Measurements from ENCODE around the gene ANGPTL7. TPM values are rescaled to one million over a fixed set of nuclear protein-coding genes. Genes with fewer than 3 reads are reported as not detected.

ANGPTL7 gene
- total RNA-seq, 2 donors from 2014 or later = 0.34 to 0.81 TPM

DNA sequence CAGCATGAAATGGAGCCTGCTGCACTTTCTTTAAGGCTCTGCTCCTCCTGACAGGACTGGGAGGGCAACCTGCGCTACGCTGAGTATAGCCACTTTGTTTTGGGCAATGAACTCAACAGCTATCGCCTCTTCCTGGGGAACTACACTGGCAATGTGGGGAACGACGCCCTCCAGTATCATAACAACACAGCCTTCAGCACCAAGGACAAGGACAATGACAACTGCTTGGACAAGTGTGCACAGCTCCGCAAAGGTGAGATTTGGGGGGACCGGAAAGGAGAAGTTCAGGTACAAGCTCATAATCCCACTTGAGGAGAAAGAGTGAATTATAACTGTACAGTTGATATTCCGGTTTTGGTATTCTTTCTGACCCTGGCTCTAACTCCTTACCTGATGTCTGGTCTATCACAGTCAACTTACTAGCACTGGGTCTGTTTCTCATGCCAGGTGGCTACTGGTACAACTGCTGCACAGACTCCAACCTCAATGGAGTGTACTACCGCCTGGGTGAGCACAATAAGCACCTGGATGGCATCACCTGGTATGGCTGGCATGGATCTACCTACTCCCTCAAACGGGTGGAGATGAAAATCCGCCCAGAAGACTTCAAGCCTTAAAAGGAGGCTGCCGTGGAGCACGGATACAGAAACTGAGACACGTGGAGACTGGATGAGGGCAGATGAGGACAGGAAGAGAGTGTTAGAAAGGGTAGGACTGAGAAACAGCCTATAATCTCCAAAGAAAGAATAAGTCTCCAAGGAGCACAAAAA lies 5.4 kb downstream of the ANGPTL7 start:
- ATAC-seq (no peak), DNase-seq (no peak)
- intact Hi-C loops (cut with DNase I, micrococcal nuclease) = no loop called here

DNA sequence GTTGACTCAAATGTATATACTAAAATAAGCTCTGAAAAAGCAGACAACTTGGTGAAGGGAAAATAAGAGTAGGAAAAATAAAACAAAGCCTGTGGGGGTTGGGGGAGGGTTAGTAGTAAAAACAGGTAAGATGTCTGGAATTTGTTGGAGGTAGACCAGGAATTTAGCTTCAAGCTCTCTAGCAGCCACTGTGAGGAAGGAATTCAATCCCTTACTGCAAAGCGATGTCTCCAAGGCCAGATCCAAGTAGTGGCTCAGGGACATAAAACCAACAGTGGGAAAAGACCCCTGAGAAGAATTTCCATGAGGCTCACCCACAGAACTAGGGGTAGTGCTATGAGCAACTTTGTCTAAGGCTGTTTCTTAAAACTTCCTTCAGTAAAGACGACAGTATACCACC lies 7.8 kb downstream of the ANGPTL7 start:
- intact Hi-C loops (cut with DNase I, micrococcal nuclease) = no loop called here
- no peak for DNase-seq
- ATAC-seq = no peak

DNA sequence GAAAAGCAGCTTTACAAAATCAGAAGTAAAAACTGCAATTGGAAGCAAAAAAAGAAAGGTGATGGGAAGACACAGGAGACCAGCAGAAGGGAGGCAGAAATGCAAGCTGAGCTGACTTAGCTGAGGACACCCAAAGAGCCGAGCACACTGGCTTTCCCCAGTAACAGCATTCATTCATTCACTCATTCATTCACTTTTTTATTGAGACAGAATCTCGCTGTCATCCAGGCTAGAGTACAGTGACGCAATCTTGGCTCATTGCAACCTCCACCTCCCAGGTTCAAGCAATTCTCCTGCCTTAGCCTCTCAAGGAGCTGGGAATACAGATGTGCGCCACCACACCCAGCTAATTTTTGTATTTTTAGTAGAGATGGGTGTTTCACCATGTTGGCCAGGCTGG lies 8.2 kb downstream of the ANGPTL7 start:
- ATAC-seq = no peak
- intact Hi-C loops (cut with DNase I, micrococcal nuclease) = no loop called here
- no peak for DNase-seq

DNA sequence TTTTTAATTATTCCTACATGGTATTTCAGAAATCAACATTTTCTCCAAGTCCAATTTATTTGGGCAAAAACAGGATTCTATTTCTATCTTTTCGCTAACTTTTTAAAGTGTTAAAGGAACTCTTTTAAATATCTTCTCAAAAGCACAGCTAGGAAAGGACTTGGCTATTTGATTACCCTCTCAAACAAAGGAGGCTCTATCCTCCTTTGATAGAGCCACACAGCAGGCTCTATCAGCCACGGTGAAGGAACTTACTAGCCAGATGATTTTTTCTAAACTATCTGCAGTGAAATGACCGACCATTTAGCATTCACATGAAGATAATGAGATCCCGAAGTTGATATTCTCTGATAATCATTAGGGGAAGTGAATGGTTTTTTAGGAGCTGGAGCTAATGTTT lies 9.1 kb downstream of the ANGPTL7 start:
- DNase-seq = no peak
- no peak for ATAC-seq
- intact Hi-C loops (cut with DNase I, micrococcal nuclease) = no loop called here

DNA sequence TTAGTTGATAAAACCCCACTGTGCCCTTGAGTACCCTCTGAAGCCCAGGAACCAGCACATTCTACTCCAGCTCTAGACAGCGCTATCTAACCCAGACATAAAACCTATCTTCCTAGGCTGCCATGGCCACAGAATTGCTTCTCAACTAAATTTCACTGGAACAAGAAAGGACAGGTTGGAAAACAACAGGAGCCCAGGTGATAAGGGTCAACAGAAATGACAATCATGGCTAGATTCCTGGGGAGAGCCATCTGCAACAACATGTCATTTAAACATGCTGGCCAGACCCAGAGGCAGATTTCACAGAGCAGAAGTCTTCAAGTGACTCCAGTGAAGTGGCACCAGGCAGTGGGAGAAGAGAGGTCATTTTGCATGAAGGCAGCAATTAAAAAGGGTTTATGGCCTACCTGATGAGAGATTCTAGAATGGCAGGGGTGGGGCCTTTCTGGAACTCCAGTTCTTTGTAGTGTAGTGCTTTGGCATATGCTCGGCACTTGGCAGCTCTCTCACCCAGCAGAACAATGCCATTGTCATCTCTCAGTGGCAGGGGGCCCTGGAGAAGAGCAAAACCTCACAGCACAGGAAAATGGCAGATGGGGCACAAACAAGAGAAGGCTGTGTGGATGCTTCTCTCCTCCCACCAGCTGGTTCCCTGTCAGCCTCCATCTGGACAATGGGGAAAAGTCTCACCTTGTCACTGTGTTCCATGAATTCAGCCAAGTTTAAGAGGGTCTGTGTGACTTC lies 9.9 kb downstream of the ANGPTL7 start:
- DNase-seq = no peak
- intact Hi-C loops (cut with DNase I, micrococcal nuclease) = no loop called here
- ATAC-seq = peak; percentile 67

DNA sequence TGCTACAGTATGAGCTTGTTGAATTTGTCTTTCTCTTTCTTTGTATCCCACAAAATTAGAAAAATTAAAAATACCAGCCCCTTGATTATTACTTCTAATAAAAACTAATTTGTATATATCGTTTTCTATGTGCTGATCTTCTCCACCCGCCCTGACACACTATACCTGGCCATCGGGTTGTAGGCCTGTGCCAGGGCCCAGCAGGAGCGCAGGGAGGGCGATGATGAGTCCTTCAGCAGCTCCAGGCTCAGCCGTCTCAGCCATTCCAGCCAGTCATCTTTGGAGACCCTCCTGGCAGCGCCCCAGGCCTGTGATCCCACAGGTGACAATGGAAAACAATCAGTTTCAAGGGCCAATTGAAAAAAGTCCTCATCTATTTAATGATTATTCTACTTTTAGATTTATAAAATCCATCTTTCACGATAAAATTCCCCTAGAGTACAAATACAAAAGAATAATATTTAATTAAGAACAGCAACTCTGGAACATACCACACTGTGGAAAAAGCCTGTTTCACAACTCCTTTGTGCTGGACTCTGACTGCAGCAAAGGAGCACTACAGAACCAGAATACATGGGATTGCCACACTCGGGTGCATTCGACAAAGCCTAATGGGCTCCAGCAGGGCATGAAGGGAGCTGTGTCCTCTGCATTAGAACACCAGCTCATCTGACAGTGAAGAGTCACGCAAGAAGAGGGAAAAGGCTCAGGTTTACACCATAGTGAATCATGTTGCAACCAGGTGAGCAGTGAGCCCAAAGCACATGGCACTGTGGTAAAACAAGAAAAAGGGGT lies 15.4 kb downstream of the ANGPTL7 start:
- ATAC-seq = no peak
- intact Hi-C loops (cut with DNase I, micrococcal nuclease) = no loop called here

DNA sequence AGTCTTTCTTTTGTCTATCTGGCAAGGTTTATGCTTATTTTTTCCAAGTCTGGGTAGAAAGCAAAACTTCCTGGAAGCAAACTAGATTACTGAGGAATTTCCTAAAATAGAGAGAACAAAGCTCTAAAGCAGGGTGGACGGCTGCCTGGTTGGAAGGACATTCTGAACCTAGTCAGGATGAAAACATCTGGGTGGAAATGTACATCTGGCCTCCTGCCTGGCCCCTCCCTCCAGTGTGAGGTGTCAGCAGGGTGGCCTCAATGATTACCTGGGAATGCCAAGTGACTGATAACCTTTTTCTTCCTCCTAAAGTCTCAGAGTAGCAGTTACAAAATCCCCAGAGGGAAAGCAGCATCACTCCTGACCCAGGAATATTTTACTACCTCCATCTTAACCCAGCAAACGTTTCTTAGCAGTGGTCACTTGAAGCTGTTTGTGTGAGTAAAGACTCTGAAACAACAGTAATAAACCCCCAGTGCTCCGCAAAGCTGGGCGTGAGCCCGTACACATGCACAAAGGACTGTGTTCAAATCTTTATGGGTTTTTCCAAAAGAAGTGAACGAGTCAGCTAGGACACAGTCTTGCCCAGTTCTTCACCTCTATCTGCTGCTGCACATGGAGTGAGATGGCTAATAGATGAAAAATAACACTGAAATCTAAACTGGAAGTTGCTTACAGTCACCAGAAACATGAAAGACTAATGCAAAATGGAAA lies 18.9 kb downstream of the ANGPTL7 start:
- intact Hi-C loops (cut with DNase I, micrococcal nuclease) = no loop called here
- ATAC-seq (no peak), DNase-seq (no peak)

More for the DNA sequence above, 15.4 kb downstream of the ANGPTL7 start:
- no peak for DNase-seq

DNA sequence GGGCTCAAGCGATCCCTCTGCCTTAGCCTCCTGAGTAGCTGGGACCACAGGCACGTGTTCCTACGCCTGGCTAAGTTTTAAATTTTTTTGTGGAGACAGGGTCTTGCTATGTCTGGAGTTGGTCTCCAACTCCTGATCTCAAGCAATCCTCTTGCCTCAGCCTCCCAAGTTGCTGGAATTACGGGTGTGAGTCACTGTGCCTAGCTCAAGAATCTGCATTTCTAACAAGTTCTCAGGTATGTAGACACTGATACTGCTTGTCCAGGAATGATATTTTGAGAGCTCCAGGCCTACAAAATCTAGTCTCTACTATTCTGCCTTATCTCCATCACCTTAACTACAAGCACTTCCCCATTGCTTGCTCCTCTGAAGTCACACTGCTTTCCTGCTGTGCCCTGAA lies 22.3 kb downstream of the ANGPTL7 start:
- intact Hi-C loops (cut with DNase I, micrococcal nuclease) = no loop called here
- DNase-seq (no peak), ATAC-seq (no peak)

DNA sequence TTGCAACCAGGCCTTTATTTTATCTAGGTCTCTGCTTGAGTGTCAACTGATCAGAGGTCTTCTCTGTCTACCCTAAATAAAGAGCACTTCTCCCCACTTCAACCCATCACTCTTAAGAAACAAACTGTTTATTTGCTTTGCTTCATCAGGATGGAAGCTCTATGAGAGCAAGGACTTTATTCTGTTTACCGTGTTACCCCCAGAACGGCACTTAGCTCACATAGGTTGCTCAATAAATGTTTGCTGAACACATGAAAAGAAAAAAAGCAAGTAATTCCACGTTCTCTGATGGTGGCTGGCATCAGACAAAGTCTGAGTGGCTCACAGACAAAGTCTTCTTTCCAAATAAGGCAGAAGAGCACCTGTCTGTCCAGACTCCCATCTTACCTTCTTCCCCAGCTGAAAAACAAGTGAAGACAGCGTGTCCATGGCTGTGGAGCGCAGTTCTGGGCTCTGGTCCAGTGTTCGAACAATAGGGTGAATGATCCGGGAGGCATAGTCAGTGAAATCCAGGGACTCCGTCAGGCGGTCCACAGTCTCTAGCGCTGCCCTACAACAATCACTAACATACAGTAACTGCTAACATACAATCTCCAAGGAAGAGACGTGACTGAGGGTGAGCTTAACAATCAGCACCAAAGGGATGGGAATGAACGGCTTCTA lies 22.9 kb downstream of the ANGPTL7 start:
- DNase-seq (no peak), ATAC-seq (no peak)
- intact Hi-C loops (cut with DNase I, micrococcal nuclease) = no loop called here

DNA sequence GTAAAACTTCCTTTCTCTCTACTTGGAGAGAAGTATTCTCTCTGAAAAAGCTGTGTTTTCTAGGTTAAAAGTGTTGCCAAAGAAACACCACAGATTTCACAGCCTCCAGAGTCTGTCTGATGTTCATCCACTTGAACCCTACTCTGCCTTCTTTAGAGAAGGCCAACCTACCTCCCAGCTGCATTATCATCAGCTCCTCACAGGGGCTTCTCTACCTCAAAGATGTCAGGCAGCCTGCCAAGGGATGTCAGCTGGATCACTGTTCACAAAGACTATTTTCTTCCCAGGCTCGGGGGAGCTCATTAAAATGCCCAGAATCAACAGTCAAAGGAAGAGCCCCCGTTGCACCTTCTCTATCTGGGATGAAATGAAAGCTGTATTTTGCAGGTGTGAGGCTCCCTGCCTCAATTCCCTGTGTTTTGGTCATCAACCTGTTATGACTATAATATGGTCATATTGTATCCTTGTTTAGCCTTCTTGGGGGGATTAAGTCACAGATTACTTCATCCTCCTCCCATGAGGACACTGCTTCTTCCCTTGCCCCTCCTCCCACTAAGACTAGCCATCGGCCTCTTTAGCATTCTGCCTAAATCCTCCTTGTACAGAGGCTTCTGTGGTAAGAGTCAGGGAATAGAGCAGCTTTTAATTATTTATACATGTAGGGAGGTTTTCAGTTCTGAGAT lies 25.7 kb downstream of the ANGPTL7 start:
- intact Hi-C loops (cut with DNase I, micrococcal nuclease) = no loop called here
- DNase-seq = no peak
- ATAC-seq = no peak

DNA sequence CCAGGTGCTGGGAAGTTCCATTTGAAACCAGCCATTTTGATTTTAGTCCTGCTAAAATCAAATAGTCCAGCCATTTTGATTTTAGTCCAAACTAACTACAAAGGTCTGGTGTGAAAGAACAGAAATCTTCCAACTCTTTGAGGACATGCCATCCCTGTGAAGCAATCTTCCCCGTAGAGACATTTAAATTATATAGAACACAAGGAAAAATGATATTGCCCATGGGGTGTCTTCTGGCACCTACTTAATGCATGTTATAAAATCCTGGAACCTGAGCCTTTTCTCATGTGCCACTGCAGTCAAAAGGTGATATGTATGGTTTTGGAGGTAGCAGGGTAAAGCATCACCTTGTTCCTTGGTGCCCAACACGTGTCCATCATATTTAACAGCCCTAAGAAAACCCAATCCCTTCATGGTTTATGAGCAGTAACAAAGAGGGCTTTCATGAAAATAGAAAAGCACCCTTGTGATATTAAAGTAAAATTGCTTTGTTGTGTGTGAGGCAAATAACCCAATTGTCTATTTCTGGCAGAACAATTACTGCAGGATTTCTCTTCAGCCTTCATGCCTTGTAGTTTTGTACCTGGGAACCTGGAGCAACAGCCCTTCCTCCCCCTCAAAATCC lies 26.3 kb downstream of the ANGPTL7 start:
- DNase-seq (no peak), ATAC-seq (no peak)
- intact Hi-C loops (cut with DNase I, micrococcal nuclease) = no loop called here

DNA sequence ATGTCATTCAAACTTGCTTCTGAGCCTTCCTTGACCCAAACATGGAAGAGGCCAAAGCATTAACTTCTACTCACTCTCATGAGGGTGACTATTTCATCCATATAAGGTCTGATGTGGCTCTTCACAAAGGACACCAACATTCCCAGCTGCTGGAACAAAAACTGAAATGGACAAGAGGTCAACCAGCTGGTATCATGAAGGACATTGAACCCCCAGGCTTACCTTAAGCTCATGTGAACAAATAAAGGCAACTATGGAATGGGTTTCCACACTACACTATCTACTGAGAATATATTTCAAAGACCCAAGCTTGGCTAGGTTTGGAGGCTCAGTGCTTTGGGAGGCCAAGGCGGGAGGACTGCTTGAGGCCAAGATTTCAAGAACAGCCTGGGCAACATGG lies 26.9 kb downstream of the ANGPTL7 start:
- no peak for DNase-seq
- no peak for ATAC-seq
- intact Hi-C loops (cut with DNase I, micrococcal nuclease) = no loop called here

DNA sequence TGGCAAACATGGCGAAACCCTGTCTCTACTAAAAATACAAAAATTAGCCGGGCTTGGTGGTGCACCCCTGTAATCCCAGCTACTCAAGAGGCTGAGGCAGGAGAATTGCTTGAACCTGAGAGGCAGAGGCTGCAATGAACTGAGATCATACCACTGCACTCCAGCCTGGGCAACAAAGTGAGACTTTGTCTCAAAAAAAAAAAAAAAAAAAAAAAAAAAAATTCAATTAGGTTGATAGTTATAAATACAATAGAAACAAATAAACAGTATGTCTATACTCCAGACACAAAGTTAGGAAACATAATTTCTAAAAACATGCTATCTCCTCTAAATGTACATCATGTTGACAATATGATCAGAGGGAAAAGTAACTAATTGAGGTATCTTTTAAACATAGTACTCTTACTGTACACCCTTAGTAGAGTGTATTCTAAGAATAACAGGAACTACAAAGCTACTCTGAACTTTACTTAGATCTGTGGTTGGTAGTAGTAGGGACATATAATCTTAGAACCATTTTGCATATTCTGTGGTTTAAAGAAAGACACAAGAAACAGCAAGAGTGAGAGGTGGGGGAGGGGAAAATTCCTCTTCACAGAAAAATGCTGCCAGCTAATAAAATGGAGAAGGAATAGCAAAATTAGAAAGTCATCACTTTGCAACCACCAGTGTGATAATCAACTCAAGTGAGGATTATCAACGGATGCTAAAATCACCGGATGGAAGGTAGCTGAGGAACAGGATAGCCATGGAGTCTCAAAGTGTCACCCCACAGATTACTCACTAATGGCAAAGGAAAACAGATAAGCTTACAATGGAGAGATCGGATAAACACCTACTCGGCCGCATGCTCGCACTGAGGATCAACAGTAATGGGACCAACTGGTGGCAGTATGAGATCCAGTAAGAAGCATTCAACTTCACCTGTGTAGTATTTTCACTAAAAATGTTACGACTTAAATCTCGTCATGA lies 38.2 kb downstream of the ANGPTL7 start:
- ATAC-seq = no peak
- DNase-seq = no peak

DNA sequence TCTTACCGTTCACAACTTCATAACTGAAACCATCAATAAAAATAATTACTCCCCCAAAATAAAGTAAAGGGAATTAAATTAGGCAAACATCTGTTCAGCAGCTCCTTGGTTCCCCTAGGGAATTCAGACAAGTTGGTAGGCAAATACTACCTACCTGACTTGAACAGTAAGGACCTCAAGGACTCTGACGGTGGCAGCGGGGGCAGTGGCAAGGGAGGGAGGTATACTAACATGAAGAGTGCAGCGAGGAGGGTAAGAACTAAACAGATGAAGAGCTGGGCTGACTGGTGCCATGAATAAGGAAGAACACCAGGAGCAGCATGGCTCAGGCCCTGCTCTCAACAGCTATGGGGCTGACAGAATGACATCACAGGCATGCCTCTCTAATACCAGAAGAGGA lies 40.0 kb downstream of the ANGPTL7 start:
- intact Hi-C loops (cut with DNase I, micrococcal nuclease) = no loop called here
- ATAC-seq (no peak), DNase-seq (no peak)

More for the DNA sequence above, 38.2 kb downstream of the ANGPTL7 start:
- intact Hi-C loops (cut with DNase I, micrococcal nuclease) = no loop called here

DNA sequence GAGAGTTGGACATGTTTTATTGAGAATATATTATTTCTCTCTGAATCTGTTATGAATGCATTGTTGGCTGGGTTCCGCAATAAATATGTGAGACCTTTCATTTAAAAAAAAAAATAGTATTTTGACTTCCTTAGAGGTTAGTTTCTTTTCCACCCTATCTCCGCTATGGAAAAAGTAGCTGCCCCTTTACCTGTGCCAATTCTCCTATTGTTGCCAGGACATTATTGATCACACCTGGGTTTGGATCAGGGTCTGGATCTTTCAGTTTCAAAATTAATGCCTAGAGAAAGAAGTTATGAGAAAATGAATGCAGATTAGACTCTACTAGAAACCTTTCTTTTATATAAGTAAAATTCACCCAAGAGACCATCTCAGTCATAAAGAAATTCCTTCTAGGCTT lies 44.1 kb downstream of the ANGPTL7 start:
- ATAC-seq (no peak), DNase-seq (no peak)
- intact Hi-C loops (cut with DNase I, micrococcal nuclease) = no loop called here

DNA sequence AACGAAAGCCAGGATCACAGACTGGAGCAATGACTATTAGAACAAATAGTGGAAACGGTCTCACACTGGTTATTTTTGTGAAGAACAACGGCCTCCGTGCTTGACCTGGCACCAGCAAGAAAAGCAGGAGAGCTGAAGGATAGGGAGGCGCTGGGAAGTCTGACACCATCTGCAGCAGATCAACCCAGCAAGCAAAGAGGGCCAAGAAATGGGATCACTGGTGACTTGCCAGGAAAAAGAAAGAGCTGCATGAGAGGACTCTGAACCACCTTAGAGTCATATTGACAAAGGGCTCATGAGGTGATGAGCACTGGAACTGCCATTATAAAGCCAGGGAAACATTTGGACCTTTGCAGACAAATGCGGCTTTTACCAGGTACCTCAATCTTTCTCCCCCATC lies 48.2 kb downstream of the ANGPTL7 start:
- no peak for DNase-seq
- no peak for ATAC-seq
- intact Hi-C loops (cut with DNase I, micrococcal nuclease) = no loop called here

DNA sequence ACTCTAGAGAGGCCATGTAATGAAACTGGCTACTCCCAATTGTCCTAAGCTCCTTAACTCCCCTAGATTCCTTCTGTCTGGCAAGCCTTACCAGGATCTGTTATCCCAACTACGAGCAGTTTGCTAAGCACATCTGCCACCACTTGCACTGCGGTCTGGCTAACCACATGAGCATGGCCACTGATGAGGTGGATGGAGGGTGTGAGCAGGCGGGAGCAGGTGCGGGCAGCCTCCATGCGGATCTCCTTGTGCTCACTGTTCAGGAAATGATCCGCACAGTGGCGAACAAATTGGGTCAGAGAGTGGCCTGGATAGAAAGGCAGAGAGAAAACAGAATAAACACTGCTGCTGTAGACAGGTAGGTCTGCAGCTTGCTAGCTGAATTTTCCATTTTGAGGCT lies 49.2 kb downstream of the ANGPTL7 start:
- no peak for ATAC-seq
- DNase-seq = no peak
- intact Hi-C loops (cut with DNase I, micrococcal nuclease) = no loop called here
